ENCODE data around the gene MIP. TPM values are rescaled to one million over a fixed set of nuclear protein-coding genes. Genes with fewer than 3 reads are reported as not detected.
"Not testable (repeated sequence)": the region's sequence is repeated elsewhere in the genome, so short reads cannot be mapped to it uniquely, and the experiment has no call there.

Gene MIP
- not detected in 2 replicates for total RNA-seq (2021)
- not detected for Bru-seq, nascent RNA
- BruChase-seq, experiment 1, labeled RNA remaining after a 2-hour chase: not detected
- BruChase-seq, experiment 2, labeled RNA remaining after a 6-hour chase: not detected
- long read RNA-seq: 0 reads

- intact Hi-C loops (cut with micrococcal nuclease; ENCODE audit: unreplicated experiment): no loop called here
- Histone ChIP-seq H3K4me3 (ENCODE audit: low read depth, low read length, poor library complexity, severe bottlenecking) (no peak within 1 kb of the TSS), H3K4me1 (ENCODE audit: insufficient read depth, low read length, poor library complexity, severe bottlenecking) (peaks cover 7% of the 10 kb centered on the region), H3K9me3 (ENCODE audit: low read depth, low read length, poor library complexity, severe bottlenecking) (no peaks in the 10 kb centered on the region), H3K27me3 (replicated peaks; ENCODE audit: insufficient read depth, low read depth, low read length, poor library complexity) (no peaks in the 10 kb centered on the region), H3K36me3 (ENCODE audit: insufficient read depth, low read length, poor library complexity, severe bottlenecking) (no peaks in the 10 kb centered on the region), H3K27ac (ENCODE audit: low read depth, low read length, poor library complexity, severe bottlenecking) (no peak within 1 kb of the TSS)
- DNase-seq (ENCODE audit: low spot score): no peak
- POLR2A ChIA-PET (ENCODE audit: low non-redundant PET): interaction anchor here (0.6 kb wide), 1 partner anchor 81 kb away, joined by 6 read pairs; no protein-coding TSS in a partner anchor
- TF ChIP-seq CTCF (conservative IDR thresholded peaks at IDR 0.05; ENCODE audit: low read depth, low read length) (no peak), EZH2 (IDR thresholded peaks at IDR 0.05; ENCODE audit: borderline replicate concordance, low read depth, low read length, poor library complexity, severe bottlenecking) (no peak)
- CTCF ChIA-PET: no interaction called here
- no TSS peak for BruUV-seq (replicated peaks)
These were observed at the start of gene MIP for GRCh38 chr12:56454557-56454956. MIP (minus strand) TSS chr12:56454657; CDS start chr12:56454613, 44 bp downstream.

DNA sequence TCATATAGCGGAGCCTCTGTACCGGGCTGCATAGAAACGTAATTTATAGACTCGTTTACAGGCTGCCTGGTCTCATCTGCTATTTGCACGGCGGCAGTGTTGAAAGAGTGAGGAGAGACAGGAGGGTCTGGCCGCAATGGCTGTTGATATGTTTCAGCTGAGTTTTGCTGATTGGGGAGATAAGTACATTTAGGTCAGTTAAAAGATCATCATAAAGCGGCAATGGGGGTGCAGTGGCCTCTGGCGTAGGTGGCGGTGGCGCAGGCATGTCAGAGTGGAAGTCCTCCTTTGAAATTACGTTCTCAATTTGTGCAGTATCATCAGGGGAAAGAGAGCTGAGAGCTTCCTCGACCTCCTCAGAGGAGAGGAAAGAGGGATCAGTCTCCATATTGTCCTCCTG is 45.4 kb upstream of the MIP start:
- CTCF ChIA-PET; H3K4me1 ChIP-seq (ENCODE audit: insufficient read depth, low read length, poor library complexity, severe bottlenecking); BruUV-seq (replicated peaks); POLR2A ChIA-PET (ENCODE audit: low non-redundant PET); DNase-seq (ENCODE audit: low spot score); H3K4me3 ChIP-seq (ENCODE audit: low read depth, low read length, poor library complexity, severe bottlenecking); H3K27me3 ChIP-seq (replicated peaks; ENCODE audit: insufficient read depth, low read depth, low read length, poor library complexity); H3K9me3 ChIP-seq (ENCODE audit: low read depth, low read length, poor library complexity, severe bottlenecking); H3K27ac ChIP-seq (ENCODE audit: low read depth, low read length, poor library complexity, severe bottlenecking); H3K36me3 ChIP-seq (ENCODE audit: insufficient read depth, low read length, poor library complexity, severe bottlenecking): not testable (repeated sequence)
- intact Hi-C loops (cut with micrococcal nuclease; ENCODE audit: unreplicated experiment): loop anchor here (5.0 kb wide), 1 partner anchor 92 kb away; no protein-coding TSS in a partner anchor

DNA sequence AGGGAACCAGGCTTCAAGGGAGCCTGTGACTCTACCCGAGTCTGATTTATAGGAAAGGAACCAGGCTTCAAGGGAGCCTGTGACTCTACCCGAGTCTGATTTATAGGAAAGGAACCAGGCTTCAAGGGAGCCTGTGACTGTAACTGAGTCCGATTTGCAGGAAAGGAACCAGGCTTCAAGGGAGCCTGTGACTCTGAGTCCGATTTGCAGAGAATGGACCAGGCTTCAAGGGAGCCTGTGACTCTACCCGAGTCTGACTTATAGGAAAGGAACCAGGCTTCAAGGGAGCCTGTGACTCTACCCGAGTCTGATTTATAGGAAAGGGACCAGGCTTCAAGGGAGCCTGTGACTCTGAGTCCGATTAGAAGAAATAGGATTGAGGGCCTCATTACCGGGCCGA is 45.0 kb upstream of the MIP start:
- DNase-seq (ENCODE audit: low spot score); H3K4me3 ChIP-seq (ENCODE audit: low read depth, low read length, poor library complexity, severe bottlenecking); POLR2A ChIA-PET (ENCODE audit: low non-redundant PET); H3K36me3 ChIP-seq (ENCODE audit: insufficient read depth, low read length, poor library complexity, severe bottlenecking); H3K27ac ChIP-seq (ENCODE audit: low read depth, low read length, poor library complexity, severe bottlenecking); H3K27me3 ChIP-seq (replicated peaks; ENCODE audit: insufficient read depth, low read depth, low read length, poor library complexity); CTCF ChIA-PET; H3K9me3 ChIP-seq (ENCODE audit: low read depth, low read length, poor library complexity, severe bottlenecking); H3K4me1 ChIP-seq (ENCODE audit: insufficient read depth, low read length, poor library complexity, severe bottlenecking); BruUV-seq (replicated peaks): not testable (repeated sequence)
- intact Hi-C loops (cut with micrococcal nuclease; ENCODE audit: unreplicated experiment): loop anchor here (5.0 kb wide), 1 partner anchor 93 kb away; no protein-coding TSS in a partner anchor

DNA sequence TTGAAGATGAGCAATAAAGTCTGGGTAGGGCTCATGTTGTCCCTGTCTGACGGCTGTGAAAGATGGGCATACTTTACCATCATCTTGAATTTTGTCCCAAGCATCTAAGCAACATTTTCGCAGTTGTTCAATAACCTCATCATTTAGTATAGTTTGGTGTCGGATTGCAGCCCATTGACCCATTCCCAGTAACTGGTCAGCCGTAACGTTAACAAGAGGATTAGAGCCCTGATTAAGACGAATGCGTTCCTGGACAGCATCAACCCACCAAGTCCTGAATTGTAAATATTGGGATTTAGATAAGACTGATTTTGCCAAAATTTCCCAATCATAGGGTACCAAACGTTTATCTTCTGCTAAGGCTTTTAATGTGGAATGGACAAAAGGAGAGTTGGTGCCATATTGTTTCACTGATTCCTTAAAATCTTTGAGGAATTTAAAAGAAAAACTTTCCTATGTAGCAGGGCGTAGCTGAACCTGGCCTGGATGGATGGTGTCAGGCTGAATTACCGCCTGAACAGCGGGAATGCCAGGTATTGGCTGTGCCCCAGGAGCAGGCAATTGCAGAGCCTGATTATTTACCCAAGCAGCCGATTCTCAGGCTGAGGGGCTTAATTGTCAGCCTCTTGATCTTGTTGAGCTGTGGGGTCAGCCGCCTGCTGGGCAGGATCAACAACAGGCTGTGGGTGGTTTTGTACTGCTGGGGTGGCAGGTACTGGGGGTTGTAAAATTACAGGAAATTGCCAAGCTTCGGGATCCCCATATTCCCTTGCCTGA is 43.9 kb upstream of the MIP start:
- H3K9me3 ChIP-seq (ENCODE audit: low read depth, low read length, poor library complexity, severe bottlenecking); CTCF ChIA-PET; H3K4me3 ChIP-seq (ENCODE audit: low read depth, low read length, poor library complexity, severe bottlenecking); H3K27me3 ChIP-seq (replicated peaks; ENCODE audit: insufficient read depth, low read depth, low read length, poor library complexity); DNase-seq (ENCODE audit: low spot score); H3K4me1 ChIP-seq (ENCODE audit: insufficient read depth, low read length, poor library complexity, severe bottlenecking); H3K36me3 ChIP-seq (ENCODE audit: insufficient read depth, low read length, poor library complexity, severe bottlenecking); BruUV-seq (replicated peaks); POLR2A ChIA-PET (ENCODE audit: low non-redundant PET); H3K27ac ChIP-seq (ENCODE audit: low read depth, low read length, poor library complexity, severe bottlenecking): not testable (repeated sequence)
- intact Hi-C loops (cut with micrococcal nuclease; ENCODE audit: unreplicated experiment): loop anchor here (5.0 kb wide), 1 partner anchor 94 kb away; no protein-coding TSS in a partner anchor
